ENCODE results near the gene ATP6AP2. TPM values are rescaled to one million over a fixed set of nuclear protein-coding genes. Genes with fewer than 3 reads are reported as not detected.
A peak's percentile ranks its signal among the peaks of the same experiment; 100 is the strongest.

ATP6AP2 gene
- total and polyA plus RNA-seq, 2 experiments from 2014 or later = 50.5 to 164 TPM

- H3K27me3 ChIP-seq = no peaks in the 10 kb centered on the region
- no peak for DNase-seq (ENCODE audit: low read depth in 1 of 2, low spot score in 1 of 2)
- no peak for TF ChIP-seq CTCF (IDR thresholded peaks at IDR 0.05; ENCODE audit: low read depth, low read length)
Observed at GRCh38 chrX:40622479-40623138, 41.8 kb downstream of the ATP6AP2 start.

GRCh38 chrX:40623139-40623536, 42.4 kb downstream of the ATP6AP2 start, which contains the start of gene MPC1L:
Gene MPC1L (plus strand): TSS chrX:40623428. CDS start chrX:40623566, 138 bp downstream.
- no peak for TF ChIP-seq CTCF (IDR thresholded peaks at IDR 0.05; ENCODE audit: low read depth, low read length)

More at GRCh38 chrX:40622479-40623138, 41.8 kb downstream of the ATP6AP2 start:
- no peaks in the 10 kb centered on the region for H3K36me3 ChIP-seq
- no peak overlapping the region for H3K27ac ChIP-seq
- no peaks in the 10 kb centered on the region for H3K9me3 ChIP-seq (ENCODE audit: low read depth)
- no peaks in the 10 kb centered on the region for H3K4me1 ChIP-seq (ENCODE audit: low read depth)
- no peak overlapping the region for H3K4me3 ChIP-seq

GRCh38 chrX:40623665-40624064, 42.9 kb downstream of the ATP6AP2 start:
- TF ChIP-seq CTCF (IDR thresholded peaks at IDR 0.05; ENCODE audit: low read depth, low read length) = no peak
- H3K36me3 ChIP-seq = no peaks in the 10 kb centered on the region
- no peaks in the 10 kb centered on the region for H3K9me3 ChIP-seq (ENCODE audit: low read depth)
- H3K4me3 ChIP-seq = no peak overlapping the region
- no peak overlapping the region for H3K27ac ChIP-seq
- H3K4me1 ChIP-seq (ENCODE audit: low read depth) = no peaks in the 10 kb centered on the region
- no peak for DNase-seq (ENCODE audit: low read depth in 1 of 2, low spot score in 1 of 2)
- no peaks in the 10 kb centered on the region for H3K27me3 ChIP-seq

More at GRCh38 chrX:40623139-40623536, 42.4 kb downstream of the ATP6AP2 start, which contains the start of gene MPC1L:
- Histone ChIP-seq H3K4me3 (no peak within 1 kb of the TSS), H3K27ac (no peak within 1 kb of the TSS), H3K36me3 (no peaks in the 10 kb centered on the region), H3K27me3 (no peaks in the 10 kb centered on the region), H3K4me1 (ENCODE audit: low read depth) (no peaks in the 10 kb centered on the region), H3K9me3 (ENCODE audit: low read depth) (no peaks in the 10 kb centered on the region)
- no peak for DNase-seq (ENCODE audit: low read depth in 1 of 2, low spot score in 1 of 2)

- no peak for TF ChIP-seq CTCF (IDR thresholded peaks at IDR 0.05; ENCODE audit: low read depth, low read length)
- Histone ChIP-seq H3K4me3 (no peak overlapping the region), H3K36me3 (peaks cover 3% of the 10 kb centered on the region), H3K4me1 (ENCODE audit: low read depth) (no peaks in the 10 kb centered on the region), H3K27ac (no peak overlapping the region), H3K27me3 (no peaks in the 10 kb centered on the region), H3K9me3 (ENCODE audit: low read depth) (no peaks in the 10 kb centered on the region)
- DNase-seq (ENCODE audit: low read depth in 1 of 2, low spot score in 1 of 2) = peak in 1 of 2 donors; percentile 17
Observed at GRCh38 chrX:40625294-40625693, 44.5 kb downstream of the ATP6AP2 start.

GRCh38 chrX:40628506-40628905, 47.7 kb downstream of the ATP6AP2 start:
- no peaks in the 10 kb centered on the region for H3K9me3 ChIP-seq (ENCODE audit: low read depth)
- no peak overlapping the region for H3K4me3 ChIP-seq
- no peaks in the 10 kb centered on the region for H3K27me3 ChIP-seq
- no peak overlapping the region for H3K27ac ChIP-seq
- TF ChIP-seq CTCF (IDR thresholded peaks at IDR 0.05; ENCODE audit: low read depth, low read length) = no peak
- peak in 1 of 2 donors; percentile 41 for DNase-seq (ENCODE audit: low read depth in 1 of 2, low spot score in 1 of 2)
- H3K36me3 ChIP-seq = peaks cover 4% of the 10 kb centered on the region
- no peaks in the 10 kb centered on the region for H3K4me1 ChIP-seq (ENCODE audit: low read depth)

Data from cardiac muscle cell (in vitro differentiated cells and primary cell).